GM23248 (cell line): ENCODE data around the gene MYO1D.

Source experiments
- EZH2 ChIP-seq: fragments of 200-600 bp; sonication (generic); IDR thresholded peaks from 2 replicates; pipeline ENCODE4 v1.6.1; 2018; ENCODE audit warnings: antibody characterized with exemption, mild to moderate bottlenecking; ENCODE audit not compliant: insufficient read depth, poor library complexity, severe bottlenecking
- EZH2phosphoT487 ChIP-seq: fragments of 200-600 bp; sonication (generic); IDR thresholded peaks from 2 replicates; pipeline ENCODE4 v1.6.1; 2018; ENCODE audit warnings: antibody characterized with exemption, moderate library complexity, mild to moderate bottlenecking, low read depth; ENCODE audit not compliant: insufficient read depth

- TF ChIP-seq EZH2 = no peak
- TF ChIP-seq EZH2phosphoT487 = no peak
These were observed 181.1 kb downstream of the MYO1D start for GRCh38 chr17:32695864-32696263.
